ENCODE data around the gene CUL9.

CUL9 gene

GRCh38 chr6:43242908-43243663 lies 61.1 kb downstream of the CUL9 start, which contains the start of gene TTBK1:
Gene TTBK1, plus strand, starts transcription at chr6:43243481. Its CDS starts 3,180 bp downstream, at chr6:43246661.
- TF ChIP-seq CTCF (IDR thresholded peaks at IDR 0.05; ENCODE audit: low read depth, low read length), result no peak
- DNase-seq (ENCODE audit: extremely low read depth, low read depth), result no peak

GRCh38 chr6:43243664-43244321 lies 61.8 kb downstream of the CUL9 start:
- no peak for DNase-seq (ENCODE audit: extremely low read depth, low read depth)
- no peak for TF ChIP-seq CTCF (IDR thresholded peaks at IDR 0.05; ENCODE audit: low read depth, low read length)

GRCh38 chr6:43246301-43247113 lies 64.5 kb downstream of the CUL9 start:
- no peak for DNase-seq (ENCODE audit: extremely low read depth, low read depth)
- TF ChIP-seq CTCF (IDR thresholded peaks at IDR 0.05; ENCODE audit: low read depth, low read length), result no peak

GRCh38 chr6:43247114-43247999 lies 65.4 kb downstream of the CUL9 start:
- DNase-seq (ENCODE audit: extremely low read depth, low read depth), result no peak
- no peak for TF ChIP-seq CTCF (IDR thresholded peaks at IDR 0.05; ENCODE audit: low read depth, low read length)

GRCh38 chr6:43248101-43248500 lies 66.1 kb downstream of the CUL9 start:
- DNase-seq (ENCODE audit: extremely low read depth, low read depth), result no peak
- no peak for TF ChIP-seq CTCF (IDR thresholded peaks at IDR 0.05; ENCODE audit: low read depth, low read length)

GRCh38 chr6:43248791-43249190 lies 66.8 kb downstream of the CUL9 start:
- TF ChIP-seq CTCF (IDR thresholded peaks at IDR 0.05; ENCODE audit: low read depth, low read length), result no peak
- DNase-seq (ENCODE audit: extremely low read depth, low read depth), result no peak

All from AG09319 (cell line).